Natural killer cell (primary cell): ENCODE results near the gene SAMD9. TPM values are rescaled to one million over a fixed set of nuclear protein-coding genes. Genes with fewer than 3 reads are reported as not detected.
A peak's percentile ranks its signal among the peaks of the same experiment; 100 is the strongest.

Source experiments
- ATAC-seq, 3 donors: fragments of 150-1000 bp in 2 of 3; fragments of 200-7000 bp in 1 of 3; cut with Tn5 transposase; 1 replicate in 1 of 3; 2 replicates in 2 of 3; pipeline ENCODE4 v1.10.0; 2021; ENCODE audit warnings: mild to moderate bottlenecking in 2 of 3, moderate library complexity in 2 of 3
- DNase-seq, 2 donors: peaks; one replicate each; pipeline versions ENCODE4 v3.0.0 to v3.0.0-alpha.2; 2013 to 2021; ENCODE audit warnings: mixed read lengths in 1 of 2
- H3K27ac ChIP-seq: one replicate; pipeline ENCODE4 v1.5.1; 2013; ENCODE audit warnings: mild to moderate bottlenecking, low read length
- H3K27me3 ChIP-seq: one replicate; pipeline ENCODE4 v1.6.1; 2013; ENCODE audit warnings: low read length; ENCODE audit not compliant: control insufficient read depth, insufficient read depth
- H3K36me3 ChIP-seq: one replicate; pipeline ENCODE4 v1.6.1; 2013; ENCODE audit warnings: low read length; ENCODE audit not compliant: control insufficient read depth, insufficient read depth
- H3K4me1 ChIP-seq: one replicate; pipeline ENCODE4 v1.6.1; 2013; ENCODE audit warnings: low read length; ENCODE audit not compliant: control insufficient read depth, insufficient read depth
- H3K4me3 ChIP-seq: one replicate; pipeline ENCODE4 v1.5.1; 2013; ENCODE audit warnings: low read length
- H3K9me3 ChIP-seq: one replicate; pipeline ENCODE4 v1.6.1; 2013; ENCODE audit warnings: low read length; ENCODE audit not compliant: control insufficient read depth, insufficient read depth
- H3K27ac Mint-ChIP-seq, 2 donors: one replicate each; pipeline ENCODE4 v1.8.0; 2022; ENCODE audit warnings: mild to moderate bottlenecking in 2 of 2, mixed read lengths in 2 of 2, moderate library complexity in 1 of 2
- H3K27me3 Mint-ChIP-seq, 2 donors: one replicate each; pipeline ENCODE4 v1.8.0; 2022; ENCODE audit warnings: low read depth in 2 of 2, mixed read lengths in 2 of 2
- H3K36me3 Mint-ChIP-seq: one replicate; pipeline ENCODE4 v1.8.0; 2022; ENCODE audit warnings: mixed read lengths
- H3K4me1 Mint-ChIP-seq, 2 donors: one replicate each; pipeline ENCODE4 v1.8.0; 2022; ENCODE audit warnings: mixed read lengths in 2 of 2
- H3K4me3 Mint-ChIP-seq: one replicate; pipeline ENCODE4 v1.8.0; 2022; ENCODE audit warnings: mild to moderate bottlenecking, moderate library complexity, mixed read lengths
- H3K9me3 Mint-ChIP-seq, 2 donors: one replicate each; pipeline ENCODE4 v1.8.0; 2022; ENCODE audit warnings: mixed read lengths in 2 of 2
- WGBS: methylation state at CpG from one replicate; pipeline ENCODE4 v1.1.7; 2013; ENCODE audit warnings: missing lambda C conversion rate; ENCODE audit not compliant: insufficient coverage; 5-methylcytosine and 5-hydroxymethylcytosine counted together
- intact Hi-C: fragments of 100-400 bp; cut with micrococcal nuclease; formaldehyde crosslinking; loops from one replicate; pipeline ENCODE4 v1.14.2; 2022
- total RNA-seq, 4 donors: library from RNA; stranded (reverse); fragments of 120-200 nt in 1 of 4; gene quantifications; one replicate each; pipeline versions ENCODE4 v1.2.3 to v1.2.4, GENCODE V29; 2013 to 2022
- TF ChIP-seq, protein P1 (sequence below): fragments of 200-600 bp; IDR thresholded peaks from one replicate; pipeline ENCODE4 v1.8.0; 2022; ENCODE audit warnings: antibody characterized with exemption

SAMD9 gene
- total RNA-seq, 3 donors from 2014 or later (not counting 1 experiment from before 2014, with no cell fraction given) = 52.3 to 70.0 (median 56.9) TPM

DNA sequence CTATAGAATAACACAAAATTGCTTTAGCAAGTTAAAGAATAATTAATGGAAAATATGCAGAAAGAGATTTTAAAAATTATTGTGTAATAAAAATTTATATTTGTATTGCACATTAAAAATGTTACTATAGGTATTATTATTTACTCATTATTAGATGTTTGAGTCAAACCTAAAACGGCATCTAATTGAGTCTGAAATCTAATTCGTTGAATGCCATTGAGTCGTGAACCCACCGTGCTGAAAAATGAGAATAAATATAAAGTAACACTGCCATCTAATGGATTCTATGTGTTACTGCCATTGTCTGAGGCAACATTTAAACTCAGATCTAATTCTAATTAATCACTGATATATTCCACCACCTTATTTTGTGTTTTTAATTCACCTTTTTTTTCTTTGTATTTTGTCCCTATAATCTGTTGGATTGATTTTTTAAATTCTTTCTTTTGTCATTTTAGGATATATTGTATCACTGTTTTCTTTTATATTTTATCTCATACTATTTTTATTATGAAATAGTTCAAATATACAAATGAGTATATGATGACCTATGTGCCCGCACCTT is 62.2 kb downstream of the SAMD9 start:
- TF ChIP-seq, protein P1, sequence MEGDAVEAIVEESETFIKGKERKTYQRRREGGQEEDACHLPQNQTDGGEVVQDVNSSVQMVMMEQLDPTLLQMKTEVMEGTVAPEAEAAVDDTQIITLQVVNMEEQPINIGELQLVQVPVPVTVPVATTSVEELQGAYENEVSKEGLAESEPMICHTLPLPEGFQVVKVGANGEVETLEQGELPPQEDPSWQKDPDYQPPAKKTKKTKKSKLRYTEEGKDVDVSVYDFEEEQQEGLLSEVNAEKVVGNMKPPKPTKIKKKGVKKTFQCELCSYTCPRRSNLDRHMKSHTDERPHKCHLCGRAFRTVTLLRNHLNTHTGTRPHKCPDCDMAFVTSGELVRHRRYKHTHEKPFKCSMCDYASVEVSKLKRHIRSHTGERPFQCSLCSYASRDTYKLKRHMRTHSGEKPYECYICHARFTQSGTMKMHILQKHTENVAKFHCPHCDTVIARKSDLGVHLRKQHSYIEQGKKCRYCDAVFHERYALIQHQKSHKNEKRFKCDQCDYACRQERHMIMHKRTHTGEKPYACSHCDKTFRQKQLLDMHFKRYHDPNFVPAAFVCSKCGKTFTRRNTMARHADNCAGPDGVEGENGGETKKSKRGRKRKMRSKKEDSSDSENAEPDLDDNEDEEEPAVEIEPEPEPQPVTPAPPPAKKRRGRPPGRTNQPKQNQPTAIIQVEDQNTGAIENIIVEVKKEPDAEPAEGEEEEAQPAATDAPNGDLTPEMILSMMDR = peak; percentile 93
- no peaks in the 10 kb centered on the region for H3K9me3 ChIP-seq
- H3K4me3 Mint-ChIP-seq = no peak overlapping the region
- no peak overlapping the region for H3K27ac ChIP-seq
- no peaks in the 10 kb centered on the region for H3K4me1 ChIP-seq
- peak; percentile 75 to 79 (median 76) for ATAC-seq
- WGBS = no CpG with 5 or more reads among the region's 5 CpGs
- peaks cover 2 to 7% of the 10 kb centered on the region in 2 donors for H3K27me3 Mint-ChIP-seq
- H3K36me3 ChIP-seq = no peaks in the 10 kb centered on the region
- intact Hi-C loops = loop anchor here (1.0 to 10.0 kb wide), 4 partner anchors 365 to 631 kb away; partner anchors contain the start of genes PEX1 and RBM48
- H3K9me3 Mint-ChIP-seq = no peaks in the 10 kb centered on the region
- no peaks in the 10 kb centered on the region for H3K36me3 Mint-ChIP-seq
- no peaks in the 10 kb centered on the region for H3K4me1 Mint-ChIP-seq
- H3K4me3 ChIP-seq = no peak overlapping the region
- peak in 1 of 2 donors; percentile 65 for DNase-seq
- H3K27me3 ChIP-seq = no peaks in the 10 kb centered on the region
- H3K27ac Mint-ChIP-seq = no peak overlapping the region

DNA sequence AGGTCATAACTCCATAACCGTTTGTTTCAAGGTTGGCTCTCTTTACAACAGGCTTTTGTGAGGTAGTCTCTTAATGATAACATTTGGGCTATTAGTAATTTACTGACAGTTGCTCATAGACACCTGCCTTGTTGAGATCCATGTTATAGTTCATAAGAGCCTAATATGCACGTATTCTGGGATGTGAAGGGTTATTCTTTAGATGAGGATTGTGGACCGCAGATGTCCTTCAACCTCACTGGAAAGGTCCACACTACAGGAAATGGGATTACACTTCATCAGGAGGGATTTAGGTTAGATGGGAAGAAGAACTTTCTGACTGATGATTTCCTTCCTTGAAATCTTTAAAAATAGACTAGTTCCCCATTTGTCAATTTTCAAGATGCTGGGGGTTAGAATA is 62.8 kb downstream of the SAMD9 start:
- Mint-ChIP-seq H3K4me3 (no peak overlapping the region), H3K36me3 (no peaks in the 10 kb centered on the region), H3K4me1 (no peaks in the 10 kb centered on the region), H3K27ac (no peak overlapping the region), H3K27me3 (peaks cover 2 to 7% of the 10 kb centered on the region in 2 donors), H3K9me3 (no peaks in the 10 kb centered on the region)
- TF ChIP-seq, protein P1 = no peak
- H3K27ac ChIP-seq = no peak overlapping the region
- H3K4me3 ChIP-seq = no peak overlapping the region
- intact Hi-C loops = loop anchor here (1.0 to 10.0 kb wide), 4 partner anchors 364 to 631 kb away; partner anchors contain the start of genes PEX1 and RBM48
- no peaks in the 10 kb centered on the region for H3K4me1 ChIP-seq
- no peaks in the 10 kb centered on the region for H3K27me3 ChIP-seq
- no peak for DNase-seq
- 90% methylated on average over 2 of the region's 3 CpGs for WGBS
- H3K36me3 ChIP-seq = no peaks in the 10 kb centered on the region
- no peaks in the 10 kb centered on the region for H3K9me3 ChIP-seq
- no peak for ATAC-seq

DNA sequence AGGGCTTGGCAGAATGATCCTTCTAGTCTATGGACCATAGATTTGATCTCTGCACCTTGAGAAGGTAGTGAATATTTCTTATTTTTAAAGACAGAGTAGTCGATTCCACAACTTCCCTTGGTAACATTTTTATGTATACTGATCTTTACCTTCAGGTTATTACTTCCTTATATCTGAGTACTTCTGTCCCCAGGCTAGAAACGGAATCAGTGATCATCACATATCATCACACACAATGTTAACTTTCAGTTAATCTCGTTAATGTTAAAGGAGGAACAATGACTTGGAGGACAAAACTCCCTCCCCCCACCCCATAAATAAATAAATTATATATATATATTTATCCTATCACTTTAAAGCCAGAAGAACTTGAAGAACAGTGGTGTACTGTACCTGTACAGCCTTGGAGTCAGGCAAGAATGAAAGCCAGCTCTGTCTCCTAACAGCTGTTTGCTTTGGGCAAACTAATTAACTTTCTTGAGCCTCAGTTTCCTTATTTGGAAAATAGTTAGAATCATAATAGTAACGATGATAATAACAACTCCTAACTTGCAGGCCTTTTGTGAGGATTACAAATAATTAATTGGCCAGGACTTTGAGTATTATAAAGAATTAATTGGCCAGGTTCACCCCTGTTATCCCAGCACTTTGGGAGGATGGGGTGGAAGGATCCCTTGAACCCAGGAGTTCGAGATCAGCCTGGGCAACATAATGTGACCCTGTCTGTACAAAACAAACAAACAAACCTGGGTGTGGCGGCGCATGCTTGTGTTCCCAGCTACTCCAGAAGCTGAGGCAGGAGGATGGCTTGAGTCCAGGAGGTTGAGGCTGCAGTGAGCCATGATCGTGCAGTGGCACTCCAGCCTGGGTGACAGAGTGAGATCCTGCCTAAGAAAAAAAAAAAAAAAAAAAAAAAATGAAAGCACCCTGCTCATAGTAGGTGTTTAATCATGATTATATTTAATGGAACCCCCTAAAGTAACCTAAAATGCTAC is 63.5 kb downstream of the SAMD9 start:
- Mint-ChIP-seq H3K27me3 (peaks cover 2 to 7% of the 10 kb centered on the region in 2 donors), H3K4me1 (no peaks in the 10 kb centered on the region), H3K4me3 (no peak overlapping the region), H3K36me3 (no peaks in the 10 kb centered on the region), H3K27ac (no peak overlapping the region), H3K9me3 (no peaks in the 10 kb centered on the region)
- no peaks in the 10 kb centered on the region for H3K4me1 ChIP-seq
- no peak overlapping the region for H3K4me3 ChIP-seq
- 88% methylated on average over 5 of the region's 8 CpGs for WGBS
- TF ChIP-seq, protein P1 = no peak
- no peaks in the 10 kb centered on the region for H3K36me3 ChIP-seq
- intact Hi-C loops = loop anchor here (2.0 to 10.0 kb wide), 2 partner anchors 363 to 529 kb away; partner anchors contain the start of genes PEX1 and RBM48
- H3K27ac ChIP-seq = no peak overlapping the region
- H3K9me3 ChIP-seq = no peaks in the 10 kb centered on the region
- no peaks in the 10 kb centered on the region for H3K27me3 ChIP-seq
- ATAC-seq (no peak), DNase-seq (no peak)
